CD4-positive, alpha-beta T cell treated with Interleukin-6 for 4 hours (primary cell): ENCODE data around the gene MAPT.
"Not testable (repeated sequence)": the region's sequence is repeated elsewhere in the genome, so short reads cannot be mapped to it uniquely, and the experiment has no call there.

Experiments
- DNase-seq: peaks from one replicate; pipeline ENCODE4 v3.0.0-alpha.2; 2020; ENCODE audit warnings: mixed read lengths

MAPT gene

GRCh38 chr17:45894022-45894784 lies at the start of gene MAPT:
TSS of gene MAPT (plus strand) at chr17:45894554. CDS start at chr17:45962338, 67,784 bp downstream.
- peak; percentile 83 for DNase-seq

- no peak for DNase-seq
Observed at GRCh38 chr17:45844695-45845375, 49.5 kb upstream of the MAPT start, which contains the start of gene SPPL2C. TSS of gene SPPL2C (plus strand) at chr17:45844881. CDS start at chr17:45844907, 26 bp downstream.

- DNase-seq: no peak
Observed at GRCh38 chr17:45845376-45846185, 48.8 kb upstream of the MAPT start.

- no peak for DNase-seq
Observed at GRCh38 chr17:45846223-45846622, 48.1 kb upstream of the MAPT start.

GRCh38 chr17:45846646-45847045 lies 47.7 kb upstream of the MAPT start:
- no peak for DNase-seq

GRCh38 chr17:45847101-45847500 lies 47.3 kb upstream of the MAPT start:
- DNase-seq: no peak

GRCh38 chr17:45847747-45848146 lies 46.6 kb upstream of the MAPT start:
- DNase-seq: no peak

- no peak for DNase-seq
Observed at GRCh38 chr17:45848405-45848804, 45.9 kb upstream of the MAPT start.

GRCh38 chr17:45848868-45849535 lies 45.4 kb upstream of the MAPT start:
- no peak for DNase-seq

- no peak for DNase-seq
Observed at GRCh38 chr17:45849536-45849990, 44.8 kb upstream of the MAPT start.

- no peak for DNase-seq
Observed at GRCh38 chr17:45850011-45850410, 44.3 kb upstream of the MAPT start.

- no peak for DNase-seq
Observed at GRCh38 chr17:45850468-45850867, 43.9 kb upstream of the MAPT start.

- no peak for DNase-seq
Observed at GRCh38 chr17:45851022-45851421, 43.3 kb upstream of the MAPT start.

GRCh38 chr17:45851464-45851863 lies 42.9 kb upstream of the MAPT start:
- DNase-seq: no peak

GRCh38 chr17:45851873-45852272 lies 42.5 kb upstream of the MAPT start:
- DNase-seq: no peak

GRCh38 chr17:45852535-45853297 lies 41.6 kb upstream of the MAPT start:
- DNase-seq: peak; percentile 72

- no peak for DNase-seq
Observed at GRCh38 chr17:45854209-45854608, 40.1 kb upstream of the MAPT start.

GRCh38 chr17:45855691-45856336 lies 38.5 kb upstream of the MAPT start:
- DNase-seq: no peak

- DNase-seq: no peak
Observed at GRCh38 chr17:45857977-45858708, 36.2 kb upstream of the MAPT start.

- DNase-seq: no peak
Observed at GRCh38 chr17:45861165-45861564, 33.2 kb upstream of the MAPT start.

GRCh38 chr17:45862127-45862526 lies 32.2 kb upstream of the MAPT start:
- DNase-seq: not testable (repeated sequence)
